Panc1 (cell line): ENCODE data around the gene HOXC4. TPM values are rescaled to one million over a fixed set of nuclear protein-coding genes. Genes with fewer than 3 reads are reported as not detected.

Experiments
- ATAC-seq: fragments of 200-7000 bp; cut with Tn5 transposase; 2 replicates; pipeline ENCODE4 v1.9.1; 2020; ENCODE audit warnings: mild to moderate bottlenecking, moderate library complexity
- BruUV-seq: library from RNA; stranded (reverse); fragments of 400-500 nt; replicated peaks from 2 replicates; lab custom pipeline; 2021; lab: Mats Ljungman, UMichigan
- CTCF ChIA-PET: fragments of 300-600 bp; sonication (Branson Sonifier 250); formaldehyde crosslinking; loops from one replicate; lab custom pipeline; 2022; ENCODE audit warnings: antibody characterized with exemption; lab: Charles Lee
- POLR2A ChIA-PET: fragments of 300-600 bp; sonication (Branson Sonifier 250); formaldehyde crosslinking; loops from one replicate; lab custom pipeline; 2022; ENCODE audit warnings: antibody characterized with exemption; lab: Charles Lee
- DNase-seq: peaks from one replicate; pipeline ENCODE4 v3.0.0-alpha.2; 2010; ENCODE audit warnings: low read depth, low spot score
- H3K27ac ChIP-seq: 2 replicates; pipeline ENCODE4 v1.5.1; 2011; ENCODE audit warnings: mild to moderate bottlenecking, low read length, inconsistent platforms
- H3K27me3 ChIP-seq: fragments of 200-500 bp; sonication (Bioruptor generic); 2 replicates; pipeline ENCODE4 v1.6.0; 2014; ENCODE audit warnings: low read length, inconsistent platforms; ENCODE audit not compliant: control insufficient read depth, insufficient read depth
- H3K36me3 ChIP-seq: fragments of 200-500 bp; sonication (Bioruptor generic); 2 replicates; pipeline ENCODE4 v1.5.1; 2014; ENCODE audit warnings: inconsistent platforms, mild to moderate bottlenecking, low read length, moderate library complexity; ENCODE audit not compliant: control insufficient read depth, insufficient read depth
- H3K4me1 ChIP-seq: 2 replicates; pipeline ENCODE4 v1.5.1; 2011; ENCODE audit warnings: inconsistent platforms, mild to moderate bottlenecking, low read length, moderate library complexity; ENCODE audit not compliant: control insufficient read depth, insufficient read depth
- H3K4me3 ChIP-seq, 2 experiments: 2 replicates each; pipeline ENCODE4 v1.5.1; 2011 to 2012; ENCODE audit warnings: low read depth in 2 of 2, low read length in 2 of 2, mild to moderate bottlenecking in 2 of 2, inconsistent platforms in 1 of 2, moderate library complexity in 1 of 2
- H3K9me3 ChIP-seq: fragments of 200-500 bp; sonication (Bioruptor generic); 2 replicates; pipeline ENCODE4 v1.5.1; 2014; ENCODE audit warnings: low read depth, mild to moderate bottlenecking, inconsistent platforms, low read length, moderate library complexity; ENCODE audit not compliant: control insufficient read depth, insufficient read depth
- POLR2AphosphoS5 ChIP-seq: IDR thresholded peaks from 2 replicates; pipeline ENCODE4 v1.6.1; 2012; ENCODE audit warnings: mild to moderate bottlenecking, low read depth, low read length, moderate library complexity
- SIN3A ChIP-seq: IDR thresholded peaks from 2 replicates; pipeline ENCODE4 v1.6.1; 2012; ENCODE audit warnings: low read depth, mild to moderate bottlenecking, low read length, moderate library complexity, borderline replicate concordance; ENCODE audit not compliant: insufficient read depth
- TCF7L2 ChIP-seq: IDR thresholded peaks from 2 replicates; pipeline ENCODE4 v1.6.1; 2011; ENCODE audit warnings: mild to moderate bottlenecking, low read depth, low read length, inconsistent platforms
- in situ Hi-C: cut with HindIII; loops from 2 replicates; pipeline ENCODE4 v1.10.0; 2016; ENCODE audit warnings: low sequenced_read_pairs, low pct_unique_long_range_greater_than_20kb
- intact Hi-C: fragments of 100-400 bp; cut with micrococcal nuclease; formaldehyde crosslinking; loops from one replicate; pipeline ENCODE4 v1.10.0; 2022; ENCODE audit not compliant: unreplicated experiment
- total RNA-seq: library from RNA; stranded (reverse); gene quantifications from one replicate; pipeline ENCODE4 v1.2.1, GENCODE V29; 2021; ENCODE audit not compliant: unreplicated experiment
- TF ChIP-seq, protein P1 (sequence below), 2 experiments: IDR thresholded peaks; 2 replicates each; pipeline ENCODE4 v1.6.1; 2011 to 2012; ENCODE audit warnings: low read depth in 2 of 2, control low read depth in 1 of 2, low read length in 1 of 2, mild to moderate bottlenecking in 1 of 2, moderate library complexity in 1 of 2; ENCODE audit not compliant: insufficient read depth in 1 of 2
- TF ChIP-seq, protein P2 (sequence below): fragments of 450-650 bp; IDR thresholded peaks from 2 replicates; pipeline ENCODE4 v1.5.1; 2017; ENCODE audit warnings: mild to moderate bottlenecking

HOXC4 gene
- total RNA-seq, 1 experiment from 2014 or later, result 22.7 TPM

GRCh38 chr12:54018468-54018984 is 35.1 kb upstream of the HOXC4 start:
- intact Hi-C loops, result no loop called here

GRCh38 chr12:54019091-54019811 is 34.4 kb upstream of the HOXC4 start:
- Histone ChIP-seq H3K27ac (peak overlapping the region; percentile 95), H3K9me3 (no peaks in the 10 kb centered on the region), H3K36me3 (peaks cover 2% of the 10 kb centered on the region; the same call in 1 of the 2 replicates), H3K4me3 (peak overlapping the region; percentile 72 to 91), H3K27me3 (no peaks in the 10 kb centered on the region), H3K4me1 (peaks cover 60% of the 10 kb centered on the region)
- ChIA-PET POLR2A (no interaction called here), CTCF (no interaction called here)
- DNase-seq (no peak), ATAC-seq (no peak)
- in situ Hi-C loops, result no loop called here
- TF ChIP-seq, protein P1, sequence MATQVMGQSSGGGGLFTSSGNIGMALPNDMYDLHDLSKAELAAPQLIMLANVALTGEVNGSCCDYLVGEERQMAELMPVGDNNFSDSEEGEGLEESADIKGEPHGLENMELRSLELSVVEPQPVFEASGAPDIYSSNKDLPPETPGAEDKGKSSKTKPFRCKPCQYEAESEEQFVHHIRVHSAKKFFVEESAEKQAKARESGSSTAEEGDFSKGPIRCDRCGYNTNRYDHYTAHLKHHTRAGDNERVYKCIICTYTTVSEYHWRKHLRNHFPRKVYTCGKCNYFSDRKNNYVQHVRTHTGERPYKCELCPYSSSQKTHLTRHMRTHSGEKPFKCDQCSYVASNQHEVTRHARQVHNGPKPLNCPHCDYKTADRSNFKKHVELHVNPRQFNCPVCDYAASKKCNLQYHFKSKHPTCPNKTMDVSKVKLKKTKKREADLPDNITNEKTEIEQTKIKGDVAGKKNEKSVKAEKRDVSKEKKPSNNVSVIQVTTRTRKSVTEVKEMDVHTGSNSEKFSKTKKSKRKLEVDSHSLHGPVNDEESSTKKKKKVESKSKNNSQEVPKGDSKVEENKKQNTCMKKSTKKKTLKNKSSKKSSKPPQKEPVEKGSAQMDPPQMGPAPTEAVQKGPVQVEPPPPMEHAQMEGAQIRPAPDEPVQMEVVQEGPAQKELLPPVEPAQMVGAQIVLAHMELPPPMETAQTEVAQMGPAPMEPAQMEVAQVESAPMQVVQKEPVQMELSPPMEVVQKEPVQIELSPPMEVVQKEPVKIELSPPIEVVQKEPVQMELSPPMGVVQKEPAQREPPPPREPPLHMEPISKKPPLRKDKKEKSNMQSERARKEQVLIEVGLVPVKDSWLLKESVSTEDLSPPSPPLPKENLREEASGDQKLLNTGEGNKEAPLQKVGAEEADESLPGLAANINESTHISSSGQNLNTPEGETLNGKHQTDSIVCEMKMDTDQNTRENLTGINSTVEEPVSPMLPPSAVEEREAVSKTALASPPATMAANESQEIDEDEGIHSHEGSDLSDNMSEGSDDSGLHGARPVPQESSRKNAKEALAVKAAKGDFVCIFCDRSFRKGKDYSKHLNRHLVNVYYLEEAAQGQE (IDR thresholded peaks at IDR 0.05; ENCODE audit: insufficient read depth in 1 of 2, low read depth in 2 of 2, low read length in 1 of 2), result no peak
- TF ChIP-seq POLR2AphosphoS5 (peak; percentile 68; the same call in 1 of the 2 replicates), SIN3A (no peak)
- BruUV-seq, result no TSS peak
- intact Hi-C loops, result no loop called here

More at GRCh38 chr12:54018468-54018984, 35.1 kb upstream of the HOXC4 start:
- ATAC-seq, result peak; percentile 23
- no TSS peak for BruUV-seq
- Histone ChIP-seq H3K36me3 (peaks cover 2% of the 10 kb centered on the region; the same call in 1 of the 2 replicates), H3K4me3 (peak overlapping the region; percentile 72 to 91), H3K27ac (peak overlapping the region; percentile 94), H3K9me3 (no peaks in the 10 kb centered on the region), H3K4me1 (peaks cover 60% of the 10 kb centered on the region), H3K27me3 (no peaks in the 10 kb centered on the region)
- ChIA-PET CTCF (interaction anchor here (1.1 kb wide), 1 partner anchor 13 kb away, joined by 3 read pairs; no protein-coding TSS in a partner anchor), POLR2A (no interaction called here)
- in situ Hi-C loops, result no loop called here
- no peak for DNase-seq
- TF ChIP-seq, protein P2, sequence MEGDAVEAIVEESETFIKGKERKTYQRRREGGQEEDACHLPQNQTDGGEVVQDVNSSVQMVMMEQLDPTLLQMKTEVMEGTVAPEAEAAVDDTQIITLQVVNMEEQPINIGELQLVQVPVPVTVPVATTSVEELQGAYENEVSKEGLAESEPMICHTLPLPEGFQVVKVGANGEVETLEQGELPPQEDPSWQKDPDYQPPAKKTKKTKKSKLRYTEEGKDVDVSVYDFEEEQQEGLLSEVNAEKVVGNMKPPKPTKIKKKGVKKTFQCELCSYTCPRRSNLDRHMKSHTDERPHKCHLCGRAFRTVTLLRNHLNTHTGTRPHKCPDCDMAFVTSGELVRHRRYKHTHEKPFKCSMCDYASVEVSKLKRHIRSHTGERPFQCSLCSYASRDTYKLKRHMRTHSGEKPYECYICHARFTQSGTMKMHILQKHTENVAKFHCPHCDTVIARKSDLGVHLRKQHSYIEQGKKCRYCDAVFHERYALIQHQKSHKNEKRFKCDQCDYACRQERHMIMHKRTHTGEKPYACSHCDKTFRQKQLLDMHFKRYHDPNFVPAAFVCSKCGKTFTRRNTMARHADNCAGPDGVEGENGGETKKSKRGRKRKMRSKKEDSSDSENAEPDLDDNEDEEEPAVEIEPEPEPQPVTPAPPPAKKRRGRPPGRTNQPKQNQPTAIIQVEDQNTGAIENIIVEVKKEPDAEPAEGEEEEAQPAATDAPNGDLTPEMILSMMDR, result no peak
- TF ChIP-seq POLR2AphosphoS5 (peak; percentile 76), SIN3A (peak; percentile 53; the same call in 1 of the 2 replicates), TCF7L2 (no peak)
- TF ChIP-seq, protein P1 (IDR thresholded peaks at IDR 0.05; ENCODE audit: insufficient read depth in 1 of 2, low read depth in 2 of 2, low read length in 1 of 2), result 0 out of 4 replicates have a peak, but pooled peaks of 1 of the 2 experiments have one; percentile 11
